T-helper 1 cell treated with Interleukin-12 subunit alpha and Interleukin-12 subunit beta and Interleukin-4 antibody, amounts not matched to agents 30 ng/mL and 1 ng/mL, for 36 hours (primary cell): ENCODE measurements around the gene USP32. TPM values are rescaled to one million over a fixed set of nuclear protein-coding genes. Genes with fewer than 3 reads are reported as not detected.

Experiments used
- intact Hi-C: fragments of 100-400 bp; cut with micrococcal nuclease; formaldehyde crosslinking; loops from one replicate; pipeline ENCODE4 v1.15.1; 2024
- total RNA-seq: library from RNA; stranded (reverse); gene quantifications from 2 replicates; pipeline ENCODE4 v1.2.3, GENCODE V29; 2022

Gene USP32
- total RNA-seq, 1 donor from 2014 or later: 42.5 TPM

DNA sequence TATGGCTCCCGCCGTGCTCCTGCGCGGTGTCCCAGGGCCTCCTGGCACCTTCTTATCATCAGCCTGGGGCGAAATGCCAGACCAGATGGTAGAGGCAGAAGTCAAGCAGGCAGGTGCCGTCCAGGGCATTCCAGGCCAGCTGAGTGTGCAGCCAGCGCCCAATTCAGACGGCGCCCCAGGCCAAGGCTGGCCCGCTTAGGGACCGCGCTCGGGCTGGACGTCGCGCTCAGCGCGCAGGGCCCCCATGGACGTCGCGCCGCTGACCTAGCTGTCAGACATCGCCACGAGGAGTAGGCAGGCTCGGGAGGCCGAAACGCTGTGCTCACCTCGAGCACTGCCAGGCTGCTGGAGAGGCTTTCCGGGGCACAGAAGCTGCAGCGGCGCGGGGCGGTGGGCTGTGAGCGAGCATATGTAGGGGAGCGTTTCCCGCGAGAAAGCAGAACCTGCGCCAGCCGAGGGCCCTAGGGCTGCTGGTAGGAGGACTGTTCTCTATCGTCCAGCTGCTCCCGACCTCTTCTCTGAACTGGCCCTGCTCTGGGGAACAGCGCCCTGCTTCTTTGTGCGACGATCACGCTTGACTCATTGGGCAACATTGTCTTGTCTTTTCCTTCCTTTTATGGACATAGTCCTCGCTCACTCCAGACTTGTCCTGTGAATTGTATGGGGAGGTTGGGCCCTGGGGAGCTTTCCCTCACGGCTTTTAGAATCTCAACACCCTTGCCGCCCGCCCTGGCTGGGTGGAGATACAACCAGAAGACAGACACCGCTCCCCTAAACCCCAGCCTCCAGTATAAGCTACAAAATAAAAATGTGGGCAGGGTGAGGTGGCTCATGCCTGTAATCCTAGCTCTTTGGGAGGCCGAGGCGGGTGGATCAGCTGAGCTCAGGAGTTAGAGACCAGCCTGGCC, 250.6 kb downstream of the USP32 start:
- intact Hi-C loops: loop anchor here (10.0 kb wide), 1 partner anchor 493 kb away; no protein-coding TSS in a partner anchor

DNA sequence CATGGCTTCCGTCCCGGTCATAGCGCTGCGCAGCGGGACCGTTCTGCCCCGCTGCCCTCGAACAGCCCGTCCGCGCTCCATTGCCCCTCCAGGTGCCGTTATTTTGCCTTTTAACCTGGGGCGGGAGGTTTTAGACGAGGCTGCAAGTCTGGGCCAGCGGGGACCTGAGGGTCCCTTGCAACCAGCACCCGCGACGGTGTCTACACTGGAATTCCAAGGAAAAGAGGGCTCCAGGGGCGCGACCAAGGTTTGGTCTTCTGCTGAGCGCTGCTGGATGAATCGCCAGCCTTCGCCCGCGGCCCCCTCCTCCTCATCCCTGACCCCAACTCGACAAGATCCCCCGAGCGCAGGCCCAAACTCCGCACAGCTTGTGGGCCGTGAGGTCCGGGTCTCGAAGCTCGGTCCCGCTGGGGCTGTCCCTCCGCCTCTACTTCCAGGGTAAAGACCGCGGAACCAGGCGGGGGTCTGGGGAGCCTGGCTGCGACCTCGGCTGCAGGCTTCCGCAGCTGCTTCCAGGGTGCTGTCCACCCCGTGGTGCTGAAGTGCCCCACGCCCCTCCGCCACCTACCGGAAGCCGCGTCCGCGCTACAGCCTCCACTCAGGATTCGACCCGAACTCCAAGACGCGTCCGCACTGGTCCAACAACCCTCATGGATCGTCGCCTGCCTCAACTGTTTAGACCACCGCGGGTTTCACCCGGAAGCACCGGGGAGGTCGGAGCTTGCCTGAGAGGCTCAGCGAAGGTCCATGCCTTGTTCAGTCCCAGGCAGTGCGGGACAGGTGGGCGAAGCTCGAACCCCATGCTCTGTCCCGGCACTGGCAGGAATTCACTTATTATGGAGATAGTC, 252.3 kb downstream of the USP32 start:
- intact Hi-C loops: loop anchor here (10.0 kb wide), 3 partner anchors 385 to 495 kb away; partner anchors contain the start of genes APPBP2 and PPM1D

DNA sequence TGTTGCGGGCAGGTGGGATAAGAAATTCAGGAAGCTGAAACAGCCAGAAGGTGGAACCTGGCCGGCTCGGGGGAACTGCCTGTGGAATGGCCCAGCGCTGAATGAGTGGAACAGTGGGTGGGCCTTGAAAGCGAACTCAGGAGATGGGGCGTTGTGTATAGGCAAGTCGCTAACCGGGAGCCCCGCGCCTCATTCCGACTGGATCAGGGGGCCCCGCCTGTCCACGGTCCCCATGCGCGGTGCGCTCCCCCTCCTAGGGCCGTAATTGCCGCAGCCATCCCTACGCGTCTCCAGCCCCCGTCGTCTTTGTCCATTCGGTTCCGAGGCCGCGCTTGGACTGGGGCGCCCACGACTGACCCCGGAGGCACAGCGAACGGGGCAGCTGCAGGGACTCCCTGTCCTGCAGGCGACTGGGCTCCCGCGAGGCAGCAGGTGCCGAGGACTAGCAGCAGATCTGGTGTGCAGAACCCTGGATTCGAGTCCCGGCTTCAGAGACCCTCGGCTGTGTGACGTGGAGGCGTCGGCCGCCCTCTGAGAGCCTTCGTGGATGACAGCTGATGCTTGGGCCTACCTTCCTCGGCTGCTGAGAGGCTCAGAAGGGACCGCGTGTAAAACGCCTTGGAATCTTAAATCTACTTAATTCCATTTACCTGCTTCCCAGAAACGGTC, 253.0 kb downstream of the USP32 start:
- intact Hi-C loops: loop anchor here (10.0 kb wide), 2 partner anchors 386 to 466 kb away; partner anchors contain the start of genes APPBP2 and PPM1D

DNA sequence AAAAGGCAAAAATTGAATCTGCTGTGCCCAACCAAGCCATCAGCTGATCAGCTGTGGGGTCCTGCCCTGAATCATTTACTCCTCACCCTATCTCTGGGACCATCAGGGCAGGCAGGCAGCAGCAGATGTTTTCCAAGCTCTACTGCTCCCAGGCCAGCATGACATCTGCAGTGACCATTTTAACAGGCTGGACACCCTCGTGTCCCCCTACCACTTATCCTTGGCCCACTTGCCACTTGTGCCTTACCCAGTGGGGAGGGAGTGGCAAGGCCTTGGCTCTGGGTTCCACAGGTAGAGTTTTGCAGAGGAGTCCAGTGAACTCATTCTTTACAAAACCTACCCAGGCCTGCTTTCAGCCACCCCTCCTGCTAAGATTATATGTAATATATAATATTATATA, 254.2 kb downstream of the USP32 start:
- intact Hi-C loops: loop anchor here (10.0 kb wide), 2 partner anchors 387 to 467 kb away; partner anchors contain the start of genes APPBP2 and PPM1D

DNA sequence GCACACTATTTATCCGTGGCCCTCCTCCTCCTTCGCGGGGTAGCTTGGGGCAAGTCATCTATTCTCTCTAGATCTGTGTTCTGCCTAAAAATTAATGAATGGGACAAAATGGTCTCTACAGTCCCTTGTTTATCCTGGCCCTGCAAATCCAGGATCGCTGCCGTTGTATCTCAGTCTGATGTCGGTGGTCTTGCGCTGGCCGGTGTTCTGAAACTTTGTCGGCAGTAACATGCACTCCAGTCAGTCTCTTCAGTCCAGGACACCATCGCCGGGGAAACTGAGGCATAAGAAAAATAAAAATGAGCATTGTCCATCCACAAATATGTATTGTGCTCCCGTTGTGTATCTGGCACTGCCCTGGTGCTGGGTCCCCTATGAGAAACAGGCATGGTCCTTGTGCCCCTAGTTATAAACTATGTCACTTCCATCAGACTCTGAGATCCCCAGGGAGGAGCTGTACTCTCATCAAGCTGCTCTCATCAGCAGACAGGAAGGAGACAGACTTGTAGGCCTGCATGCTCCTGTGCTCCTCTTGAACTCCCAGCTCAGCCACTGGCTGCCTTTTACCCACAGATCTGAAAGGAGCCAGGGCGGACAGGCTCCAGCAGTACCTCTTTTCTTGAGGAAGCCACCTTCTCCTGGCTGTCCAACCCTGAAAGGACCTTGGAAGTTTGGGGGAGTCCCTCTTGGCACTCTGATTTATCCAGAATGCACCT, 255.8 kb downstream of the USP32 start:
- intact Hi-C loops: loop anchor here (1.0 to 10.0 kb wide), 4 partner anchors 34 to 469 kb away; partner anchors contain the start of genes APPBP2, HEATR6 and PPM1D

DNA sequence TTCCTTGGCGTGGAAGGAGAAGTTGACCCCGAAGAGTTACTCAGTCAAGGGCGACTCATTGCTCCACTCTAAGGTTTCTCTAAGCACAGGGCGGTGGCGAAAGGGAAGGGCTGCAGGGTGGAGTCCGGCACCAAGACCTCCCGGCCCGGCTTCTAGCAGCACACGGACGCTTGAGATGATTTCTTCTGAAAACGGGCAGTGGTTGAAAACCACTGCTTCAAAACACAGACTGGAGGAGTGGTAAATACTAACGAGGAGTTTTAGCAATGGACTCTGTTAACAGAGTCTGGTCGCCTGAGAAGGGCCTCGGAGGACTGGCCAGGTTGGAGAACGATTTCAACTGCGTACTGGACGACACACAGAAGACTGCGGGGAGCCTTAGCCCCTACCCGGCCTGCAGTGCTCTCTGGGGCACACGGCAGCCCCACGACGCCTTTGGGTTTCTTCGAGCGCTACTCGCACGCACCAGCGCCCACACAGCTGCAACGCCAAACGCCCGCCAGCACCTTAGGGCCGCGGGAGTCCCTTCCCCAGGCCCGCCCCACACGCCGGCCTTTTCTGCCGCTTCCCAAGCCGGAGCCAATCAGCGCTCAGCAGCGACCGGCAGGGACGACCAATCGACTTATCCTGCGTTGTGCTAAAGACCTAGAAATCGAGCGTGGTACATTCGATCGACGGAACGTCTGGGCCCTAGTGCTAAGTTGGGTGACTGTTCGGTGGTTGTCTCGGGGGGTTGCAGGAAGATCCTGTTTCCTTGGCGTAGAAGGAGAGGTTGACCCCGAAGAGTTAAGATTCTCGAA, 256.6 kb downstream of the USP32 start:
- intact Hi-C loops: loop anchor here (1.0 to 10.0 kb wide), 4 partner anchors 35 to 469 kb away; partner anchors contain the start of genes APPBP2, HEATR6 and PPM1D

DNA sequence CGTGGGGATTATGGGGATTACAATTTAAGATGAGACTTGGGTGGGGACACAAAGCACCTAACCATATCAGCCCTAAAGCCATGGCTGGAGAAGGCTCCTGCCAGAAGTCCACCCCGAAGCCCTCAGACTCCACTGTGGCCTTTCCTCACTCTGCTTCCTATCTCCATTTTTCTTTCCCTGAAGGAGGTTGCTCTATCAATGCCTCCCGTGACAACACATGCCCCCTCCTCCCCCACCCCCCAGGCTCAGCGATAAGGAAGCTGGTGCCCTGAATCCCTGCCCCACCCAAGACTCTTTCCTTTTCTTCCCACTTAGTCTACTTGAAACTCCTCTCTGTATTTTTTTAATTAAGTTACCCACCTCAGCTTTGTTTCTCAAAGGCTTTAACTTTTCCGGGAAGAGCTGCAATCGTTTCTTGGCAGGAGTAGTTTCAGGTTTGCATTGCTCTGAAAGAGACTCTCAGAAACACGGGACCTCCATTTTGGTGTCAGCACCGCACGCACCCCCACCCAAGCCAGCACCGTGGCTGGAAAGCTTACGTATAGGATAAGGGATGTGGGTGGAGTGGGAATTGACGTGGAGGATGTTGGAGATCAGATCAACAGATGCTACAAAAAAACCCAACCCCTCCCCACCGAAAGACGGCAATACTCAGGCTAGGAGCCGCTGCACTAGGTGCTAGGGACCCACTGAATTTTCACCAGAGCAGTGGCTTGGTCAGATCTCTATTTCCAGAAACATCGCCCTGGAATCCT, 257.4 kb downstream of the USP32 start:
- intact Hi-C loops: loop anchor here (1.0 to 10.0 kb wide), 4 partner anchors 36 to 470 kb away; partner anchors contain the start of genes APPBP2, HEATR6 and PPM1D

DNA sequence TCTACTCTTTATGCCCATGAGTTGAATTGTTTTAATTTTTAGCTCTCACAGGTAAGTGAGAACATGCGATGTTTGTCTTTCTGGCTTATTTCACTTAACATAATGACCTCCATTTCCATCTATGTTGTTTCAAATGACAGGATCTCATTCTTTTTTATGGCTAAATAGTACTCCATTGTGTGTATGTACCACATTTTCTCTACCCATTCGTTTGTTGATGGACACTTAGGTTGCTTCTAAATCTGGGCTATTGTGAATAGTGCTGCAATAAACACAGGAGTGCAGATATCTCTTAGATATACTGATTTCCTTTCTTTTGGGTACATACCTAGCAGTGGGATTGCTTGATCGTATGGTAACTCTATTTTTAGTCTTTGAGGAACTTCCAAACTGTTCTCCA, 261.5 kb downstream of the USP32 start:
- intact Hi-C loops: loop anchor here (10.0 kb wide), 2 partner anchors 394 to 474 kb away; partner anchors contain the start of genes APPBP2 and PPM1D

DNA sequence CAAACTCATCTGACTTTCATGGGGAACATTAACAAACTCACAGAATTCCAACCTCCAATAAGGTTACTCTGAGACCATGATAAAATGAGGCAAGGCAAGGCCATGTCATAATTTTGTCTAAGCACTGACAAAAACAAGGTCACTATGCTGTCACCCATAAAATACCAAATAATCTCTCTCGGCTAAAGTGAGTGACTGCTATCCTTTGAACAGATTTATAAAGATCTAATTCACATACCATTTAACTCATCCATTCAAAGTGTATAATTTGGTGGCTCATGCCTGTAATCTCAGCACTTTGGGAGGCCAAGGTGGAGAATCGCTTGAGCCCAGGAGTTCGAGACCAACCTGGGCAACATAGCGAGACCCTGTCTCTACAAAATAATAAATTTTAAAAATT, 262.8 kb downstream of the USP32 start:
- intact Hi-C loops: no loop called here

Other genes with a start within 250 kb of the USP32 start
- gene CA4, start 242.2 kb downstream of the USP32 start, total RNA-seq: not detected in 2 replicates
- gene CHCT1, start 30.4 kb upstream of the USP32 start, total RNA-seq: not detected in 2 replicates
- gene APPBP2, start 134.1 kb upstream of the USP32 start, total RNA-seq: 31.1 and 32.1 TPM in 2 replicates
- 20.4 and 21.0 TPM in 2 replicates for gene PPM1D, start 208.1 kb upstream of the USP32 start, total RNA-seq